B cell (primary cell): ENCODE measurements around the gene ACOT6. TPM values are rescaled to one million over a fixed set of nuclear protein-coding genes. Genes with fewer than 3 reads are reported as not detected.

Experiments used
- ATAC-seq: fragments of 200-7000 bp; cut with Tn5 transposase; one replicate; pipeline ENCODE4 v1.10.0; 2021; ENCODE audit warnings: low read depth, mild to moderate bottlenecking, moderate number of reproducible peaks, moderate library complexity
- CTCF ChIA-PET: fragments of 350-600 bp; sonication (Branson Sonifier 250); formaldehyde crosslinking; loops from one replicate; lab custom pipeline; 2021; ENCODE audit warnings: antibody characterized with exemption, inconsistent platforms; lab: Charles Lee
- POLR2A ChIA-PET: fragments of 350-600 bp; sonication (Branson Sonifier 250); formaldehyde crosslinking; loops from one replicate; lab custom pipeline; 2021; ENCODE audit warnings: antibody characterized with exemption; lab: Charles Lee
- DNase-seq: peaks from one replicate; pipeline ENCODE4 v3.0.0; 2013
- H2AFZ ChIP-seq: 2 replicates; pipeline ENCODE4 v1.6.1; 2012; ENCODE audit warnings: mild to moderate bottlenecking, low read depth, low read length; ENCODE audit not compliant: insufficient read depth, poor library complexity, severe bottlenecking
- H3K27ac ChIP-seq, 2 donors: 1 replicate in 1 of 2; 2 replicates in 1 of 2; pipeline ENCODE4 v1.5.1; 2012 to 2013; ENCODE audit warnings: low read length in 2 of 2, mild to moderate bottlenecking in 2 of 2, moderate library complexity in 1 of 2
- H3K27me3 ChIP-seq, 4 experiments: fragments of 200-600 bp in 1 of 4; sonication (generic) in 1 of 4; replicated peaks in 1 of 4; 1 replicate in 2 of 4; 2 replicates in 2 of 4; pipeline versions ENCODE4 v1.6.1 to v1.7.0; 2013 to 2016; ENCODE audit warnings: low read length in 3 of 4, mild to moderate bottlenecking in 2 of 4, mixed read lengths in 1 of 4, moderate library complexity in 1 of 4; ENCODE audit not compliant: insufficient read depth in 4 of 4, control insufficient read depth in 3 of 4; ENCODE audit errors: control extremely low read depth in 1 of 4
- H3K36me3 ChIP-seq, 2 experiments: replicated peaks in 1 of 2; 1 replicate in 1 of 2; 2 replicates in 1 of 2; pipeline versions ENCODE4 v1.6.1 to v1.7.1; 2013; ENCODE audit warnings: low read length in 1 of 2; ENCODE audit not compliant: insufficient read depth in 2 of 2, control insufficient read depth in 1 of 2; ENCODE audit errors: control extremely low read depth in 1 of 2, extremely low read depth in 1 of 2
- H3K4me1 ChIP-seq, 2 donors: fragments of 200-600 bp in 1 of 2; sonication (generic) in 1 of 2; 1 replicate in 1 of 2; 2 replicates in 1 of 2; pipeline versions ENCODE4 v1.5.1 to v1.6.1; 2013 to 2017; ENCODE audit warnings: low read length in 2 of 2; ENCODE audit not compliant: control insufficient read depth in 2 of 2, insufficient read depth in 2 of 2
- H3K4me2 ChIP-seq: replicated peaks from 2 replicates; pipeline ENCODE3; 2012; ENCODE audit warnings: mild to moderate bottlenecking, low read depth, low read length; ENCODE audit not compliant: poor library complexity, severe bottlenecking
- H3K4me3 ChIP-seq, 5 experiments: fragments of 200-600 bp in 1 of 5; sonication (generic) in 1 of 5; 1 replicate in 3 of 5; 2 replicates in 2 of 5; pipeline versions ENCODE4 v1.5.1 to v1.7.0; 2011 to 2016; ENCODE audit warnings: low read length in 4 of 5, mild to moderate bottlenecking in 4 of 5, low read depth in 2 of 5, control low read depth in 1 of 5, moderate library complexity in 1 of 5; ENCODE audit not compliant: insufficient read depth in 1 of 5; ENCODE audit errors: control extremely low read depth in 1 of 5, extremely low read depth in 1 of 5
- H3K79me2 ChIP-seq: fragments of 200-600 bp; sonication (generic); one replicate; pipeline ENCODE4 v1.6.0; 2016; ENCODE audit warnings: low read length; ENCODE audit not compliant: control insufficient read depth, insufficient read depth
- H3K9ac ChIP-seq: fragments of 200-600 bp; sonication (generic); 2 replicates; pipeline ENCODE4 v1.6.1; 2017; ENCODE audit warnings: mild to moderate bottlenecking, low read length, moderate library complexity
- H3K9me3 ChIP-seq, 3 donors: one replicate each; pipeline versions ENCODE4 v1.6.1 to v1.7.1; 2013; ENCODE audit warnings: low read length in 2 of 3; ENCODE audit not compliant: control insufficient read depth in 2 of 3, insufficient read depth in 1 of 3; ENCODE audit errors: control extremely low read depth in 1 of 3
- H4K20me1 ChIP-seq: 2 replicates; pipeline ENCODE4 v1.6.0; 2012; ENCODE audit warnings: mild to moderate bottlenecking, low read length; ENCODE audit not compliant: insufficient read depth, control insufficient read depth, poor library complexity, severe bottlenecking
- H3K27ac Mint-ChIP-seq: one replicate; pipeline ENCODE4 v1.8.0; 2021; ENCODE audit warnings: mixed read lengths
- H3K27me3 Mint-ChIP-seq: one replicate; pipeline ENCODE4 v1.8.0; 2021; ENCODE audit warnings: mixed read lengths
- H3K4me1 Mint-ChIP-seq: one replicate; pipeline ENCODE4 v1.8.0; 2021; ENCODE audit warnings: mixed read lengths
- H3K4me3 Mint-ChIP-seq: one replicate; pipeline ENCODE4 v1.8.0; 2021; ENCODE audit warnings: mixed read lengths
- H3K9me3 Mint-ChIP-seq: one replicate; pipeline ENCODE4 v1.8.0; 2022; ENCODE audit warnings: mixed read lengths; ENCODE audit not compliant: insufficient read depth
- CTCF ChIP-seq: fragments of 200-600 bp; IDR thresholded peaks from one replicate; pipeline ENCODE4 v1.8.0; 2022; ENCODE audit warnings: antibody characterized with exemption, mild to moderate bottlenecking
- EZH2 ChIP-seq: IDR thresholded peaks from 2 replicates; pipeline ENCODE4 v1.6.1; 2012; ENCODE audit warnings: borderline replicate concordance, low read depth, mild to moderate bottlenecking, moderate library complexity, low read length; ENCODE audit not compliant: insufficient read depth, poor library complexity, severe bottlenecking
- WGBS: methylation state at CpG from one replicate; pipeline ENCODE4 v1.1.5; 2013; ENCODE audit warnings: missing lambda C conversion rate; ENCODE audit not compliant: insufficient coverage; 5-methylcytosine and 5-hydroxymethylcytosine counted together
- intact Hi-C: fragments of 100-400 bp; cut with micrococcal nuclease; formaldehyde crosslinking; loops from one replicate; pipeline ENCODE4 v1.10.0; 2022
- polyA plus RNA-seq: library from polyadenylated mRNA; depleted of rRNA; stranded (reverse); fragments of >200 nt; gene quantifications from 2 replicates; pipeline ENCODE4 v1.2.3, GENCODE V29; 2012
- total RNA-seq, 2 donors: library from RNA; stranded (reverse); fragments of 120-200 nt in 1 of 2; gene quantifications; 1 replicate in 1 of 2; 2 replicates in 1 of 2; pipeline versions ENCODE4 v1.2.3 to v1.2.4, GENCODE V29; 2013 to 2022

The ACOT6 gene
- total and polyA plus RNA-seq, 2 donors (not counting 1 experiment from before 2014, with no cell fraction given), result not detected

DNA sequence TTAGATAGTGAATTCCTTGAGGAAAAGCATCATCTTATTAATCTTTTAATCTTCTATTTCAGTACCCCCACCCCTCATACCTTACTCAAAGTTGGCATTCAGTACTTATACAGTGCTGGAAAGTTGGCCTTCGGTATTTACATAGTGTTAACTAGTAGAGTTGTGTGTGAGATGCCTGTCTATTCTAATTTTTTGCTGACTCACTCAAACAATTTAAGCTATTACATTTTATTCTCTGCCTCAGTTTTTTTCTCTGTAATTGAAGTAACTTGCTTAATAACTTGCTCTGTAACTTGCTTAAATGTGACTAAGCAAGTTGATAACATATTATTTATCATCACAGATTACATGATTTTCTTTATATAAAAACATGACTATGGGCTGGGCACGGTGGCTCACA is 52.8 kb downstream of the ACOT6 start:
- H3K27me3 Mint-ChIP-seq, result no peaks in the 10 kb centered on the region
- Histone ChIP-seq H3K27ac (no peak overlapping the region), H2AFZ (no peak overlapping the region), H3K4me1 (no peaks in the 10 kb centered on the region), H3K36me3 (no peaks in the 10 kb centered on the region), H3K4me2 (no peak overlapping the region), H3K4me3 (no peak overlapping the region), H3K79me2 (no peaks in the 10 kb centered on the region), H3K9ac (no peak overlapping the region), H3K9me3 (no peaks in the 10 kb centered on the region), H3K27me3 (no peaks in the 10 kb centered on the region), H4K20me1 (no peaks in the 10 kb centered on the region)
- ChIA-PET CTCF (no interaction called here), POLR2A (no interaction called here)
- no peak for TF ChIP-seq CTCF
- TF ChIP-seq EZH2, result no peak
- no peak overlapping the region for H3K27ac Mint-ChIP-seq
- intact Hi-C loops, result no loop called here
- H3K4me1 Mint-ChIP-seq, result no peaks in the 10 kb centered on the region
- ATAC-seq (no peak), DNase-seq (no peak)
- no peaks in the 10 kb centered on the region for H3K9me3 Mint-ChIP-seq
- 100% methylated on average over 1 of the region's 2 CpGs for WGBS
- no peak overlapping the region for H3K4me3 Mint-ChIP-seq

DNA sequence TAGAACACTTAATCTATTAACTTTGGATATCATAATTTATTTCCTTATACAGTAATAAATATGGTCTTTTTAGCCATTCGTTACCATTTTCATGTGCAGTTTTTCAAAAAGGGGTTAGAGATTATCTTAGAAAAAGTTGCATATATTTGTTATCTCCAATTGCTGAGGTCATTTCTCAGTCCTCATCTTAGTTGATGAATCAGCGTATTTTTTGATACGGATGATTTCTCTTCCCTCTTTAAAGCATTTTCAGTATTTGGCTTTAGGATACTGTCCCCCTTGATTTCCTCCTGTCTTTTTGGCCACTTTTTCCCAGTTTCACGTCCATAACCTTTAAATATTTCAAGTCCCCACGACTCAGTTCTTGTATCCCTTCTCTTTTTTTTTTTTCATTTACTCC is 54.3 kb downstream of the ACOT6 start:
- no peak overlapping the region for H3K4me3 Mint-ChIP-seq
- no peaks in the 10 kb centered on the region for H3K9me3 ChIP-seq
- TF ChIP-seq CTCF (no peak), EZH2 (no peak)
- H3K9me3 Mint-ChIP-seq, result no peaks in the 10 kb centered on the region
- H3K36me3 ChIP-seq, result no peaks in the 10 kb centered on the region
- 83% methylated on average over 4 of the region's 5 CpGs for WGBS
- no peak overlapping the region for H3K27ac ChIP-seq
- CTCF ChIA-PET, result no interaction called here
- no peak for ATAC-seq
- DNase-seq, result no peak
- no peaks in the 10 kb centered on the region for H3K4me1 ChIP-seq
- H3K79me2 ChIP-seq, result no peaks in the 10 kb centered on the region
- intact Hi-C loops, result no loop called here
- H2AFZ ChIP-seq, result no peak overlapping the region
- H3K27me3 Mint-ChIP-seq, result no peaks in the 10 kb centered on the region
- H3K4me1 Mint-ChIP-seq, result no peaks in the 10 kb centered on the region
- POLR2A ChIA-PET, result no interaction called here
- H3K27me3 ChIP-seq, result no peaks in the 10 kb centered on the region
- no peak overlapping the region for H3K4me3 ChIP-seq
- no peak overlapping the region for H3K4me2 ChIP-seq
- H3K9ac ChIP-seq, result no peak overlapping the region
- H4K20me1 ChIP-seq, result no peaks in the 10 kb centered on the region
- no peak overlapping the region for H3K27ac Mint-ChIP-seq
